ENCODE data around the gene ADCY10. TPM values are rescaled to one million over a fixed set of nuclear protein-coding genes. Genes with fewer than 3 reads are reported as not detected.
"Not testable (repeated sequence)": the region's sequence is repeated elsewhere in the genome, so short reads cannot be mapped to it uniquely, and the experiment has no call there.

The ADCY10 gene
- total RNA-seq, 1 experiment from 2014 or later, result 0.20 TPM

DNA sequence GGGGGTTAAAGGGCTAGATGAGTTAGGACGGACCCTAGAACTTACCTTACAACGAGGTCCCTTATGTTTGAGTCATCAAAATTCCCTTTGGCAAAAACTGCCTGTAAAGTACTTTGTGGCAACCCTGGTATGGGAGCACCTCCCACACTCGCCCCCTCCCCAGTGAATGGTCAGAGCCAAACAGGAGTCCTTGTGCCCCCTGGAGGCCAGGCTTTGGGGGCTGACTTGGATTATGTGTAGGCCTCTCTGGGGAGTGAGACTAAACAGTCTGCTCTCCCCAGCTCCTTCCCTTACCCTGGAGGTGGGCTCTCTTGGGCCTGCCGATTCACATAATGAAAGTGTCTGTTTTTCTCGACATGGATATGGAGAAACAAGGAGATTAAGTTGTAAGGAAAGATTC lies 81.2 kb downstream of the ADCY10 start:
- Mint-ChIP-seq H3K36me3 (ENCODE audit: insufficient read depth in 1 of 3, low read depth in 3 of 3) (no peaks in the 10 kb centered on the region), H3K4me3 (no peak overlapping the region), H3K4me1 (peaks cover 18% of the 10 kb centered on the region in 2 experiments), H3K27ac (peak overlapping the region in 1 of 3 experiments; percentile 40; a peak in 1 of 7 replicates), H3K9me3 (no peaks in the 10 kb centered on the region), H3K27me3 (ENCODE audit: low read depth) (no peaks in the 10 kb centered on the region)
- no peaks in the 10 kb centered on the region for H3K79me1 ChIP-seq (ENCODE audit: insufficient read depth, low read depth, low read length, poor library complexity, severe bottlenecking)
- H3K27ac ChIP-seq (ENCODE audit: insufficient read length, low read depth, low read length), result no peak overlapping the region
- H3K23ac ChIP-seq (ENCODE audit: insufficient read length, low read depth, low read length), result no peak overlapping the region
- DNase-seq, result peak; percentile 68
- no peak overlapping the region for H2BK15ac ChIP-seq (ENCODE audit: low read depth, low read length)
- H4K8ac ChIP-seq (replicated peaks; ENCODE audit: insufficient read length, low read depth, low read length), result no peak overlapping the region
- no peaks in the 10 kb centered on the region for H3K79me2 ChIP-seq (ENCODE audit: insufficient read depth, low read length)
- no peak overlapping the region for H2BK12ac ChIP-seq (ENCODE audit: insufficient read length, low read depth, low read length)
- no peak overlapping the region for H3K18ac ChIP-seq (ENCODE audit: insufficient read length, low read depth, low read length)
- WGBS (ENCODE audit: extremely low coverage, insufficient read length, low lambda C conversion rate), result no CpG with 5 or more reads among the region's 5 CpGs
- TF ChIP-seq CTCF (conservative IDR thresholded peaks at IDR 0.05), result peak; percentile 43; the same call in 2 of the 3 replicates
- H3K9me3 ChIP-seq (ENCODE audit: control insufficient read depth, low read depth, low read length), result no peaks in the 10 kb centered on the region
- H4K20me1 ChIP-seq (ENCODE audit: control insufficient read depth, insufficient read depth, insufficient read length), result no peaks in the 10 kb centered on the region
- no peaks in the 10 kb centered on the region for H3K23me2 ChIP-seq (ENCODE audit: insufficient read length, low read depth, low read length, poor library complexity, severe bottlenecking)
- no peak overlapping the region for H3K14ac ChIP-seq (ENCODE audit: insufficient read depth, low read length)
- no peak overlapping the region for H2BK20ac ChIP-seq (ENCODE audit: low read depth, low read length, poor library complexity, severe bottlenecking)
- H3T11ph ChIP-seq (ENCODE audit: low read length), result no peak overlapping the region
- H2BK5ac ChIP-seq (ENCODE audit: insufficient read length, low read length), result no peak overlapping the region
- no peak overlapping the region for H2BK120ac ChIP-seq (ENCODE audit: low read depth, low read length, poor library complexity, severe bottlenecking)
- no peak overlapping the region for H3K4me2 ChIP-seq (ENCODE audit: insufficient read depth, insufficient read length, low read length)
- H2AK5ac ChIP-seq (ENCODE audit: insufficient read length, low read length), result no peak overlapping the region
- H4K91ac ChIP-seq (ENCODE audit: insufficient read length, low read depth, low read length), result no peak overlapping the region
- no peak overlapping the region for H3K56ac ChIP-seq (ENCODE audit: insufficient read length, low read depth, low read length)
- no peak overlapping the region for H3K4ac ChIP-seq (ENCODE audit: low read depth, low read length)
- no peak overlapping the region for H2AFZ ChIP-seq (ENCODE audit: low read length)
- H3K9ac ChIP-seq (ENCODE audit: extremely low read depth, insufficient read length, low read length), result no peak overlapping the region
- no peak overlapping the region for H4K5ac ChIP-seq (ENCODE audit: insufficient read length, low read depth, low read length)
- peaks cover 4% of the 10 kb centered on the region; the same call in 1 of the 2 replicates for H3K4me1 ChIP-seq (ENCODE audit: insufficient read depth, low read length)
- no peaks in the 10 kb centered on the region for H3K27me3 ChIP-seq (ENCODE audit: insufficient read depth, low read length)

- no CpG with 5 or more reads among the region's 5 CpGs for WGBS (ENCODE audit: extremely low coverage, insufficient read length, low lambda C conversion rate)
- H3K23me2 ChIP-seq (ENCODE audit: insufficient read length, low read depth, low read length, poor library complexity, severe bottlenecking); H2AK5ac ChIP-seq (ENCODE audit: insufficient read length, low read length); H3K4me1 ChIP-seq (ENCODE audit: insufficient read depth, low read length); H3K27ac ChIP-seq (ENCODE audit: insufficient read length, low read depth, low read length); H3K23ac ChIP-seq (ENCODE audit: insufficient read length, low read depth, low read length); DNase-seq; H3K9me3 Mint-ChIP-seq; H3K79me1 ChIP-seq (ENCODE audit: insufficient read depth, low read depth, low read length, poor library complexity, severe bottlenecking); H3K14ac ChIP-seq (ENCODE audit: insufficient read depth, low read length); H2AFZ ChIP-seq (ENCODE audit: low read length); H3K9ac ChIP-seq (ENCODE audit: extremely low read depth, insufficient read length, low read length); H3K4ac ChIP-seq (ENCODE audit: low read depth, low read length); H3K56ac ChIP-seq (ENCODE audit: insufficient read length, low read depth, low read length); H2BK15ac ChIP-seq (ENCODE audit: low read depth, low read length); H2BK120ac ChIP-seq (ENCODE audit: low read depth, low read length, poor library complexity, severe bottlenecking); H3T11ph ChIP-seq (ENCODE audit: low read length); H4K5ac ChIP-seq (ENCODE audit: insufficient read length, low read depth, low read length); H3K9me3 ChIP-seq (ENCODE audit: control insufficient read depth, low read depth, low read length); H3K18ac ChIP-seq (ENCODE audit: insufficient read length, low read depth, low read length); H3K36me3 Mint-ChIP-seq (ENCODE audit: insufficient read depth in 1 of 3, low read depth in 3 of 3); H4K8ac ChIP-seq (replicated peaks; ENCODE audit: insufficient read length, low read depth, low read length); H3K27me3 ChIP-seq (ENCODE audit: insufficient read depth, low read length); H2BK12ac ChIP-seq (ENCODE audit: insufficient read length, low read depth, low read length); H2BK20ac ChIP-seq (ENCODE audit: low read depth, low read length, poor library complexity, severe bottlenecking); H3K4me3 Mint-ChIP-seq; H3K79me2 ChIP-seq (ENCODE audit: insufficient read depth, low read length); H3K4me2 ChIP-seq (ENCODE audit: insufficient read depth, insufficient read length, low read length); H4K20me1 ChIP-seq (ENCODE audit: control insufficient read depth, insufficient read depth, insufficient read length); H4K91ac ChIP-seq (ENCODE audit: insufficient read length, low read depth, low read length); H2BK5ac ChIP-seq (ENCODE audit: insufficient read length, low read length); H3K27me3 Mint-ChIP-seq (ENCODE audit: low read depth): not testable (repeated sequence)
- H3K4me1 Mint-ChIP-seq, result peaks cover 18% of the 10 kb centered on the region in 2 experiments
- H3K27ac Mint-ChIP-seq, result peak overlapping the region in 2 of 3 experiments; percentile 53 to 62; a peak in 4 of 7 replicates
These were observed 83.3 kb downstream of the ADCY10 start for GRCh38 chr1:167830668-167831067.

Measured in H9 (cell line).